GM04503 (cell line): ENCODE data around the gene PACSIN2.
A peak's percentile ranks its signal among the peaks of the same experiment; 100 is the strongest.
"Not testable (repeated sequence)": the region's sequence is repeated elsewhere in the genome, so short reads cannot be mapped to it uniquely, and the experiment has no call there.

Experiments used
- DNase-seq: peaks from one replicate; pipeline ENCODE4 v3.0.0-alpha.2; 2012; ENCODE audit warnings: low read depth

The PACSIN2 gene

GRCh38 chr22:42945736-42946135, 69.2 kb downstream of the PACSIN2 start:
- DNase-seq, result no peak

GRCh38 chr22:42945027-42945426, 69.9 kb downstream of the PACSIN2 start:
- DNase-seq, result no peak

- DNase-seq, result no peak
Observed at GRCh38 chr22:42944409-42944808, 70.5 kb downstream of the PACSIN2 start.

GRCh38 chr22:42943981-42944380, 71.0 kb downstream of the PACSIN2 start:
- no peak for DNase-seq

- no peak for DNase-seq
Observed at GRCh38 chr22:42942351-42942750, 72.6 kb downstream of the PACSIN2 start.

- DNase-seq, result no peak
Observed at GRCh38 chr22:42939941-42940653, 74.9 kb downstream of the PACSIN2 start.

GRCh38 chr22:42939451-42939881, 75.5 kb downstream of the PACSIN2 start:
- DNase-seq, result no peak

- DNase-seq, result no peak
Observed at GRCh38 chr22:42938976-42939375, 76.0 kb downstream of the PACSIN2 start.

- no peak for DNase-seq
Observed at GRCh38 chr22:42938449-42938848, 76.5 kb downstream of the PACSIN2 start.

- DNase-seq, result no peak
Observed at GRCh38 chr22:42937164-42937843, 77.6 kb downstream of the PACSIN2 start.

GRCh38 chr22:42936680-42937079, 78.3 kb downstream of the PACSIN2 start:
- not testable (repeated sequence) for DNase-seq

- no peak for DNase-seq
Observed at GRCh38 chr22:42934338-42934737, 80.6 kb downstream of the PACSIN2 start.

- DNase-seq, result peak; percentile 98
Observed at GRCh38 chr22:42933485-42934091, 81.4 kb downstream of the PACSIN2 start.

- DNase-seq, result no peak
Observed at GRCh38 chr22:42932857-42933484, 82.0 kb downstream of the PACSIN2 start.

GRCh38 chr22:42932197-42932519, 82.8 kb downstream of the PACSIN2 start:
- DNase-seq, result no peak

GRCh38 chr22:42931421-42932196, 83.3 kb downstream of the PACSIN2 start:
- DNase-seq, result peak; percentile 64

- peak; percentile 60 for DNase-seq
Observed at GRCh38 chr22:42930810-42931420, 84.0 kb downstream of the PACSIN2 start.

GRCh38 chr22:42929838-42930155, 85.2 kb downstream of the PACSIN2 start:
- no peak for DNase-seq

- DNase-seq, result no peak
Observed at GRCh38 chr22:42928969-42929837, 85.7 kb downstream of the PACSIN2 start.

GRCh38 chr22:42927966-42928365, 87.0 kb downstream of the PACSIN2 start:
- no peak for DNase-seq

- no peak for DNase-seq
Observed at GRCh38 chr22:42926768-42927167, 88.2 kb downstream of the PACSIN2 start.
